ENCODE measurements around the gene KCNK4.

KCNK4 gene

GRCh38 chr11:64268025-64268892 is 22.8 kb upstream of the KCNK4 start:
- in situ Hi-C loops (cut with MboI; ENCODE audit: low sequenced_read_pairs) = no loop called here

DNA sequence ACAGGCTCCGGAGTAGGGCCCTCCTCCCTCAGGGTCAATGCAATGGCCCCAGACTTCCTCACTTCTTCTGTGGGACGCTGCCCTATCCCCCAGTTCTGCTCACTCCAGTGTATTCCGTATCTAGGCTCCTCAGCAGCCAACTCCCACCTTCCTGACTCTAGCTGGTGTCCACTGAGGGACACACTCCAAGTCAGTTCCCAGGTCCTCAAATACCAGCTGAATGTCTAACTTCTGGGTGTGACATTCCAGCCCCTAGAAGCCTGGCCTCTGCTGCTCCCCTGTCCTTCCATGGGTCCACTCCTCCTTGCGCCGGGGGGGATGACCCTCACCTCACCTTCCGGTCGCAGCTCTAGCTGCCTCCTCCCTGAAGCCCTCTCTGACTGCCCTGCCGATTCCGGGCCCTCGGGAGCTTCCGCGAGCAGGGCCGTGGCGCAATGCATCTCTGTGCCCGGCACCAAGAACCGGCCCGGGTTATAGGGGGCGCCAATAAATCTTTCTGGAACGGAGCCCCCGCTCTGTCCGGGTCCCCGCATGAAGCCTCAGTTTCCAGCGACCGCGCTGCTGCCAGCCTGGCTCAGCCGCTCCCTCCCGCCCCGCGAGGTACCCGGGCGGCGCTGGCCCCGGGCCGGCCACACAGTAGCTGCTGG is 22.1 kb upstream of the KCNK4 start:
- in situ Hi-C loops (cut with MboI; ENCODE audit: low sequenced_read_pairs) = no loop called here

DNA sequence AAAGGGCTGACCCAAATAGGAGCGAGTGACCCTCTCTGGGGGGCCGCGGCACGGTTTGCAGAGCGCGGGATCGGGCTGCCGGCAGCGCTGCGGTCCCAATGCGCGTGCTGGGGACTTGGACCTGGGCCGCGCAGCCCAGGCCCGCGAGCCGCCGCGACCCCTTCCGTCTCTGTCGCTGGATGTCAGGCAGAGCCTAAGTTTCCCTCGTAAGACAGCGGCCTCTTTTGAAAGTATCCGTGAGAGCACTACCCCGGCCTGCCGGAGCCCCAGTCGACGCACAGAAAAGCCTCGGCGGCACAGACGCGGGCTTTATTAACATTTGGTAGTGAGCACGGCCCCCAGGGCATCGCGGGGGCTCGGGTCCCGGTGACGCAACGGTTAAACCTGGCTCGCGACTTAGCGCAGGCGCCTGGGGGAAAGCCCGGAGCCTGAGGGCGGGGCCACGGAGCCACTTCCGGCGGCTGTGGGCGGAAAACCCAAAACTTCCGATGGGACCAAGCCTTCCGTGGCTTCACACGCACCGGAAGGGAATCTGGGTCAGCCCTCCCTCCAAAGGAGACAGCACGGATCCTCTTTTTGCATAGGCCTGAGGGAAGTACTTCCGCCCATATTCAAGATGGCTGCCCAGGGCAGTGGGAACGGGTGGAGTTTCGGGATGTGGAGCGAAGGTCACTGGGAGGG is 21.4 kb upstream of the KCNK4 start:
- in situ Hi-C loops (cut with MboI; ENCODE audit: low sequenced_read_pairs) = no loop called here

- in situ Hi-C loops (cut with MboI; ENCODE audit: low sequenced_read_pairs) = no loop called here
Observed at GRCh38 chr11:64275031-64275800, 15.9 kb upstream of the KCNK4 start.

GRCh38 chr11:64275841-64276240 is 15.3 kb upstream of the KCNK4 start:
- in situ Hi-C loops (cut with MboI; ENCODE audit: low sequenced_read_pairs) = no loop called here

DNA sequence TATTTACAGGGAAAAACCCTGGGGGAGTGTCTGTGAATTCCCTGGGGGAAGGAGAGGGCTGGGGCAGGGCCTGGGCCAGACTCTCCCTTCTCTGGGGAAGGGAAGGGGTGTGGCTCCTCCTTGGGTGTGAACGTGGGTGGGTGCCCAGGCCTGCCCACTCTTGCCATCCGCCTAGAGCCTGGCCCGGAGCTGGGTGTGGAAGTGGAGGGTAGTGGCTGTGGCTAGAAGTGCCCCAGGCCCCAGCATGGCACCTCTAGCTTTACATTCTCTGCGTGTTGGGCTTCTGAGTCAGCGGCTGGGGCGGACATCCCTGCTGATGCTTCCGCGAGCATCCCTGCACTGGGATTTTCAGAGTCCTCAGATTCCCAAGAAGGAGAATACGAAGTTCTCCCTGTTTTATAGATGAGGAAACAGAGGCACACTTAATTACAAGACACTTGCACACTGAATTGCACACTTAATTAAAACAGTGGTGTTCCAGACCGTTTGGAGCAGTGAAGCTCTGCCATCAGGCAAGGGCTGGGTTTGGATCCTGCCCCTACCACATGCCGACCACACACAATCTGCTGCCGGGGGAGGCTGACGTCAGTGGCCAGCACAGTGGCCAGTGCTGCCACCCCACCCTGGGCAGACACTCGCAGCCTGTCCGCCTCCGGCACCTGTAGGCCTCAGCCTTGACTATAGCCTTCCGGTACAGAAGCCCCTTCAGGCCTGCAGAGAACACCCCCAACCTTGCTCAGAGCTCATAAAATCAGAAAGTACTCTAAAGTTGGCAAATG is 14.3 kb upstream of the KCNK4 start:
- in situ Hi-C loops (cut with MboI; ENCODE audit: low sequenced_read_pairs) = no loop called here

DNA sequence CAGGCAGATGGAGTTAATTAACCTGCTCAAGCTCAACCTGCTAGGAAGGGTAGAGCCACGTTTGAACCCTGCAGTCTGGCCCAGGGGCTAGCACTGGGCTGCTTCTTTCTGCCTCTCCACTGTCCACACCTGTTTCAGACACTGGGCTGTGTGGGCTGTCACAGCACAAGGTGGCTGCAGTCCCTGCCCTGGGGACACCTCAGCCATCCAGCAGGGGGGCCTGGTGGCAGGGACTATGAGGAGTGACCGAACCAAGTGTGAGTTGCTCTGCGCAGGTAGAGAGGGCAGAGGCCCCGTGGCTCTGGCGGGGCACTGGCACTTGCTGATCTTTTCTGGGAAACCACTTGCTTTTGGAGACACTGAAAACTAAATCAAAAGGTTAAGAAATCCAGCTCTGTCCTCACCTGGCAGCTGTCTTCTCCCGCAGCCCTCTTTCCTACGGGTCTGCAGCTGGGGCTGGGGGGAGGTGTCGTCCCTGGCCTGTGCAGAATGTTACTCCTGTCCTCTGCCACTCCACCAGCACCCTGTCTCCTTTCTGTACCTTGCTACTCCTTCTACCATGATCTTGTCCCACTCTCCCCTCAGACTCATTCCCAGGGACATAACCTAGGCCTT is 12.4 kb upstream of the KCNK4 start:
- in situ Hi-C loops (cut with MboI; ENCODE audit: low sequenced_read_pairs) = no loop called here

DNA sequence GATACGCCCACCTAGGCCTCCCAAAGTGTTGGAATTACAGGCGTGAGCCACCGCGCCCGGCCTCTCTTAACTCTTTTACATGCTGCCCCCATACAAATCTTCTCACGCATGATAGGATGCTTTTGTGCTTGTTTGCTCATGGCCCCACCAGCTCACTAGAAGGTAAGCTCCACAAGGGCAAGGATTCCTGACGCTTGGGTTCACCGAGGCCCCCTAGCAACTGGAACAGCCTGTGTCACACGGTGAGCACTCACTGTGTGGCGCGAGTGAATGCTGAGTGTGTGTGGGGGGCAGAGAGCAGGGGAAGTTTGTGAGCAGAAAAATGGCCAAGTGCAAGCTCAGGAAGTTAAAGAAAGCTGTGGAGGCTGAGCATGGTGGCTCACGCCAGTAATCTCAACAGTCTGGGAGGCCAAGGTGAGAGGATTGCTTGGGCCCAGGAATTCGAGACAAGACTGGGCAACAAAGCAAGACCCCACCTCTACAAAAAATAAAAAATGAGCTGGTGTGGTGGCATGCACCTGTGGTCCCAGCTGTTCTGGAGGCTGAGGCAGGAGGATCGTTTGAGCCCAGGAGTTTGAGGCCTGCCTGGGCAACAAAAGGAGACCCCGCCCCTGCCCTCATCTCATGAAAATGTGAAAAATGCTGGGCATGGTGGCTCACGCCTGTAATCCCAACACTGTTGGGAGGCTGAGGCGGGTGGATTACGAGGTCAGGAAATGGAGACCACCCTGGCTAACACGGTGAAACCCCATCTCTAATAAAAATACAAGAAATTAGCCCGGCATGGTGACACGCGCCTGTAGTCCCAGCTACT is 8.9 kb upstream of the KCNK4 start:
- in situ Hi-C loops (cut with MboI; ENCODE audit: low sequenced_read_pairs) = no loop called here

- in situ Hi-C loops (cut with MboI; ENCODE audit: low sequenced_read_pairs) = no loop called here
Observed at GRCh38 chr11:64283092-64283491, 8.0 kb upstream of the KCNK4 start.

DNA sequence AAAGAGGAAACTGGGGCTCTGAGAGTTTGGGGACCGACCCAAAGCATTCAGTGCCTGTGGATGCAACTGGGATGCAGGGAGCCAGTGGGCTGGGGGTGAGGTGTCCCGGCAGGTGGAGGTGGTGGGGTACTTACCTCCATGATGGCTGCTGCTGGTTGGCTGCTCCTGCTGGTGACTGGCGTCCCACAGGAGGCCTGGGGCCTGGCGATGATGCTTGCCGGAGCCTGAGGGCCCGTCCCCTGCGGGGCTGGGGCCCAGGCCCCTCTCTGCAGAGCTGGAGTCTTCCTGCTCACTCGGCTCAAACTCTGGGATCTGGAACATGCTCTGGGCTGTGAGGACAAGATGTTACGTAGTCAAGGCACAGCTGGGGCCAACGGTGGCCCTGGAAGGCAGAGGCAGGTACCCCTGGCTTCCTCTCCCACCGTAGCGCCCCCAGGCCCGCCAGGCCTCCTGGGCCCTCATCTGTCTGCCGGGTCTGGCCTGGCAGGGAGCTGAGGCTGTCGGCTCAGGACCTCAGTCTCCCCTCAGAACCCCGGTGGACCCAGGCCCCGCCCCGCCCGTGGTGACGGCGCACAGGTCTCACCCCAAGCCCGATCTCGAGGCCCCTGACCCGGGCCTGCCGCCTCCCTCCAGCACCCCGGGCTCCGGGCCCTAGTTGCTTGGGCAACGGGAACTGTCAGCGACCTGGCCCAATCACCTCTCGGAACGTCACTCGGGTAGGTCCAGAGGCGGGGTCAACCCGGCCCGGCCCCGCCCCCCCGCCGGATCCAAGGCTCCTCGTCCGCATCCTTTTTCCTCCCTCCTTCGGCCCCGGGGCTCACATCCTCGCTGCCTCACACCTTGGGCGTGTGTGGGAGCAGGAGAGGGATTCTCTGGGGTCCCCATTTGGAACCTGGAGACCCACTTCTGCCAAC is 6.8 kb upstream of the KCNK4 start, which contains the start of gene BAD:
Gene BAD, minus strand, starts transcription at position 618 of the 914 bp plus-strand sequence. Its CDS starts 297 bp downstream, at position 321.
- in situ Hi-C loops (cut with MboI; ENCODE audit: low sequenced_read_pairs) = no loop called here

- in situ Hi-C loops (cut with MboI; ENCODE audit: low sequenced_read_pairs) = no loop called here
Observed at GRCh38 chr11:64284962-64285884, 5.9 kb upstream of the KCNK4 start, which contains the start of gene GPR137. GPR137 (plus strand) TSS chr11:64285848; CDS start chr11:64286525, 677 bp downstream.

- in situ Hi-C loops (cut with MboI; ENCODE audit: low sequenced_read_pairs) = no loop called here
Observed at GRCh38 chr11:64285885-64286800, 5.0 kb upstream of the KCNK4 start.

DNA sequence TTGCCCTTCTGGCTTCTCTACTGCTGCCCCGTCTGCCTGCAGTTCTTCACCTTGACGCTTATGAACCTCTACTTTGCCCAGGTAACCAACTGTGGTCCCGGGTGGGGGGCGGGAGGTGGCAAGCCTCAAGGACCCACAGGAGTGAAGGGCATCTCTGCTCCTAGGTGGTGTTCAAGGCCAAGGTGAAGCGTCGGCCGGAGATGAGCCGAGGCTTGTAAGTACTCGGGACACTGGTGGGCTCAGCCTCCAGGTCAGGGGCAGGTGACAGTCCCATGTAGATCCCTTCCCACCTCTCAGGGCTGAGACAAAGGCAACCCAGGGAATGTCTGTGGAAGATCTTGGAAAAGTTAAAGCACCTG is 4.3 kb upstream of the KCNK4 start:
- in situ Hi-C loops (cut with MboI; ENCODE audit: low sequenced_read_pairs) = no loop called here

GRCh38 chr11:64287676-64288352 is 3.3 kb upstream of the KCNK4 start:
- in situ Hi-C loops (cut with MboI; ENCODE audit: low sequenced_read_pairs) = no loop called here

DNA sequence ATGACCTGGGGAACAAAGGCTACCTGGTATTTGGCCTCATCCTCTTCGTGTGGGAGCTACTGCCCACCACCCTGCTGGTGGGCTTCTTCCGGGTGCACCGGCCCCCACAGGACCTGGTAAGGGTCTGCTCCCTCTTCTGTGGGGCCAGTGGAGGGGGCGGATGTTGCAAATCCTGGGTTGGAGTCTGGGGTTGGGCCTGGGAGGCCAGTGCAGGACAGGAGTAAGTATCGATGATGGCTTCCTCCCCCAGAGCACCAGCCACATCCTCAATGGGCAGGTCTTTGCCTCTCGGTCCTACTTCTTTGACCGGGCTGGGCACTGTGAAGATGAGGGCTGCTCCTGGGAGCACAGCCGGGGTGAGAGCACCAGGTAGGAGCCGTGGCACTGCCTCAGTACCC is 2.8 kb upstream of the KCNK4 start:
- in situ Hi-C loops (cut with MboI; ENCODE audit: low sequenced_read_pairs) = no loop called here

Data from hTERT RPE-1 (cell line).